OCI-LY3 (cell line): ENCODE results near the gene TOP2A.

ENCODE experiments used
- H2AFZ ChIP-seq: fragments of 200-600, 300-600 bp; shearing (Covaris generic); 2 replicates; pipeline ENCODE4 v1.6.0; 2014; ENCODE audit warnings: antibody characterized with exemption, low read depth, low read length
- H3K27ac ChIP-seq: fragments of 200-600, 300-600 bp; sonication (generic); 2 replicates; pipeline ENCODE4 v1.5.1; 2014; ENCODE audit warnings: mild to moderate bottlenecking, low read length, moderate library complexity, mixed read lengths
- H3K27me3 ChIP-seq: fragments of 200-600, 300-600 bp; sonication (generic); 2 replicates; pipeline ENCODE4 v1.6.1; 2014; ENCODE audit warnings: low read depth, low read length, mixed read lengths
- H3K36me3 ChIP-seq: fragments of 200-600, 300-600 bp; sonication (generic); replicated peaks from 2 replicates; pipeline ENCODE3; 2014; ENCODE audit warnings: low read depth, low read length, mixed read lengths
- H3K4me1 ChIP-seq: fragments of 300-600, 200-600 bp; sonication (generic); 2 replicates; pipeline ENCODE4 v1.6.1; 2014; ENCODE audit warnings: low read length, mixed read lengths
- H3K4me2 ChIP-seq: fragments of 200-600, 300-600 bp; sonication (generic); 2 replicates; pipeline ENCODE4 v1.6.1; 2014; ENCODE audit warnings: low read length, mixed read lengths
- H3K4me3 ChIP-seq: fragments of 300-600, 200-600 bp; sonication (generic); 2 replicates; pipeline ENCODE4 v1.5.1; 2014; ENCODE audit warnings: antibody characterized with exemption, mild to moderate bottlenecking, low read length, moderate library complexity
- H3K79me2 ChIP-seq: fragments of 300-600, 200-600 bp; shearing (Covaris generic); 2 replicates; pipeline ENCODE4 v1.6.1; 2014; ENCODE audit warnings: mild to moderate bottlenecking, low read length, mixed read lengths
- H3K9ac ChIP-seq: fragments of 300-600, 200-600 bp; shearing (Covaris generic); 2 replicates; pipeline ENCODE4 v1.6.0; 2014; ENCODE audit warnings: mild to moderate bottlenecking, low read length, moderate library complexity
- H3K9me3 ChIP-seq: fragments of 200-600, 300-600 bp; shearing (Covaris generic); 2 replicates; pipeline ENCODE4 v1.6.1; 2014; ENCODE audit warnings: low read length, mixed read lengths; ENCODE audit not compliant: insufficient read depth
- H4K20me1 ChIP-seq: fragments of 200-600, 300-600 bp; sonication (generic); 2 replicates; pipeline ENCODE4 v1.6.1; 2016; ENCODE audit warnings: low read length, mixed read lengths; ENCODE audit not compliant: insufficient read depth
- CTCF ChIP-seq: fragments of 200-600, 300-600 bp; sonication (generic); IDR thresholded peaks from 2 replicates; pipeline ENCODE4 v1.5.1; 2014; ENCODE audit warnings: antibody characterized with exemption, low read length, low read depth
- EZH2phosphoT487 ChIP-seq: fragments of 200-600 bp; shearing (Covaris generic); IDR thresholded peaks from 2 replicates; pipeline ENCODE4 v1.6.1; 2018; ENCODE audit warnings: antibody characterized with exemption, mixed run types, low read depth

TOP2A gene

GRCh38 chr17:40341808-40342503 is 75.7 kb downstream of the TOP2A start:
- Histone ChIP-seq H3K4me3 (peak overlapping the region; percentile 78), H3K9me3 (no peaks in the 10 kb centered on the region), H3K4me1 (peaks cover 24% of the 10 kb centered on the region), H2AFZ (no peak overlapping the region), H3K79me2 (peaks cover 32% of the 10 kb centered on the region), H3K27ac (no peak overlapping the region), H4K20me1 (peaks cover 90% of the 10 kb centered on the region), H3K4me2 (peak overlapping the region; percentile 93), H3K27me3 (no peaks in the 10 kb centered on the region), H3K9ac (peak overlapping the region; percentile 34; the same call in 1 of the 2 replicates), H3K36me3 (peaks cover 10% of the 10 kb centered on the region)
- TF ChIP-seq EZH2phosphoT487: no peak
- no peak for TF ChIP-seq CTCF

GRCh38 chr17:40340880-40341807 is 76.6 kb downstream of the TOP2A start:
- Histone ChIP-seq H3K4me1 (peaks cover 24% of the 10 kb centered on the region), H3K4me3 (peak overlapping the region; percentile 78), H3K27ac (no peak overlapping the region), H3K36me3 (peaks cover 10% of the 10 kb centered on the region), H3K27me3 (no peaks in the 10 kb centered on the region), H3K9ac (peak overlapping the region; percentile 40), H2AFZ (no peak overlapping the region), H3K79me2 (peaks cover 31% of the 10 kb centered on the region), H3K4me2 (peak overlapping the region; percentile 93), H3K9me3 (no peaks in the 10 kb centered on the region), H4K20me1 (peaks cover 84% of the 10 kb centered on the region)
- TF ChIP-seq EZH2phosphoT487 (no peak), CTCF (peak; percentile 31; the same call in 1 of the 2 replicates)

GRCh38 chr17:40340327-40340726 is 77.4 kb downstream of the TOP2A start:
- peaks cover 36% of the 10 kb centered on the region for H3K79me2 ChIP-seq
- no peak overlapping the region for H3K9ac ChIP-seq
- TF ChIP-seq CTCF (no peak), EZH2phosphoT487 (no peak)
- no peak overlapping the region for H3K27ac ChIP-seq
- peak overlapping the region; percentile 93 for H3K4me2 ChIP-seq
- peaks cover 24% of the 10 kb centered on the region for H3K4me1 ChIP-seq
- no peak overlapping the region for H2AFZ ChIP-seq
- peaks cover 10% of the 10 kb centered on the region for H3K36me3 ChIP-seq
- no peaks in the 10 kb centered on the region for H3K9me3 ChIP-seq
- H3K4me3 ChIP-seq: peak overlapping the region; percentile 78; the same call in 1 of the 2 replicates
- H4K20me1 ChIP-seq: peaks cover 81% of the 10 kb centered on the region
- no peaks in the 10 kb centered on the region for H3K27me3 ChIP-seq

GRCh38 chr17:40338941-40339649 is 78.6 kb downstream of the TOP2A start:
- no peak overlapping the region for H3K27ac ChIP-seq
- H3K27me3 ChIP-seq: no peaks in the 10 kb centered on the region
- peaks cover 24% of the 10 kb centered on the region for H3K4me1 ChIP-seq
- H3K79me2 ChIP-seq: peaks cover 40% of the 10 kb centered on the region
- no peak overlapping the region for H2AFZ ChIP-seq
- no peaks in the 10 kb centered on the region for H3K9me3 ChIP-seq
- peaks cover 10% of the 10 kb centered on the region for H3K36me3 ChIP-seq
- H3K4me2 ChIP-seq: no peak overlapping the region
- TF ChIP-seq EZH2phosphoT487 (no peak), CTCF (no peak)
- no peak overlapping the region for H3K9ac ChIP-seq
- H4K20me1 ChIP-seq: peaks cover 80% of the 10 kb centered on the region
- no peak overlapping the region for H3K4me3 ChIP-seq
